NCI-H1048 (cell line): ENCODE measurements around the gene LRRC3C.
A peak's percentile ranks its signal among the peaks of the same experiment; 100 is the strongest.
"Not testable (repeated sequence)": the region's sequence is repeated elsewhere in the genome, so short reads cannot be mapped to it uniquely, and the experiment has no call there.

Experiments used
- DNase-seq: peaks from one replicate; lab custom pipeline; 2025; lab: John Stamatoyannopoulos, UW

The LRRC3C gene, protein sequence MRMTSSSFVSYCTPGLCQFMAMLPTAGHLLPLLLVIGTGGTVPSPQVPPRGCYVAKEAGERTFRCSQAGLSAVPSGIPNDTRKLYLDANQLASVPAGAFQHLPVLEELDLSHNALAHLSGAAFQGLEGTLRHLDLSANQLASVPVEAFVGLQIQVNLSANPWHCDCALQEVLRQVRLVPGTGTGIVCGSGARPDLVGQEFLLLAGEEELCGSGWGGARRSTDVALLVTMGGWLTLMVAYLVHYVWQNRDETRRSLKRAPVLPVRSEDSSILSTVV

DNA sequence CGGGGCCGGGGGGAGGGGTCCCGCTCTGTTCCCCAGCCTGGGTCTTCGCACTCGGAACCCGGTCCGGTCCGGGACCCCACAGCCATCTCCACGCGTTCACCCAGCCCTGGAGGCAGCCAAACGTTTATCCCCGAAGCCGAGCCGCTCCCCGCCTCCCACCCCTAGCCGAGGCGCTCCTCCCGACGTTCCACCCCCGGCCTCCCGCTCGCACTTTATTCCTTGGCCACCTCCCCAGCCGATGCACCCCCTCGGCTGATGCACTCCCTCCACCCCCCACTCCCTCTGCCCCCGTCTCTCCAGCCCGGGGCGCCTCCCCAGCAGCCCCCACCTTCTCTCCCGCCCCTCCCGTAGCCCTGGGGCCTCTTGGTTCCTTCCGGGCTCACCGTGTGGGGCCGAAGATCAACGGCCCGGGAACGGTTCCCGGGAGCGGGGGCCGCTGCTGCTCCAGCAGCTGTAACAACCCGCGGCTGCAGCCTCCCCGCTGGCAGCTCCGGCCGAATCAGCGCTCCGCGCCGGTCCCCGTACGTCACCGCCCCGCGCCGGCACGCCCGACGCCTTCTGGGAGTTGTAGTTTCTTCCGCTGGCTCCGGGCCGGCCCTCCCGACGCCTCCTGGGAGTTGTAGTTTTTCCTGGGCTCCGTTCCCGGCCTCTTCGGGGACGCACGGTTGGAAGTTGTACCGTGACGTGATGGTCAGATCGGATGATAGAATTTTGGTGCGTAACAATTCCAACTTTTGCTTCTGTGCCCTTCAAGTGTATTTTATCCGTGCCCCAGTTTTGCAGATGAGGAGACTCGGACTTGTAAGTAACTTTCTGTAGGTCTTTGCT, at the start of gene LRRC3C, which contains the start of gene ORMDL3:
LRRC3C (plus strand) TSS at position 632 of the 828 bp plus-strand sequence. CDS start 13,792 bp downstream, outside the sequence.
ORMDL3 (minus strand) TSS at position 501 of the 828 bp plus-strand sequence. CDS start 3,398 bp downstream, outside the sequence.
- peak; percentile 83 for DNase-seq

DNA sequence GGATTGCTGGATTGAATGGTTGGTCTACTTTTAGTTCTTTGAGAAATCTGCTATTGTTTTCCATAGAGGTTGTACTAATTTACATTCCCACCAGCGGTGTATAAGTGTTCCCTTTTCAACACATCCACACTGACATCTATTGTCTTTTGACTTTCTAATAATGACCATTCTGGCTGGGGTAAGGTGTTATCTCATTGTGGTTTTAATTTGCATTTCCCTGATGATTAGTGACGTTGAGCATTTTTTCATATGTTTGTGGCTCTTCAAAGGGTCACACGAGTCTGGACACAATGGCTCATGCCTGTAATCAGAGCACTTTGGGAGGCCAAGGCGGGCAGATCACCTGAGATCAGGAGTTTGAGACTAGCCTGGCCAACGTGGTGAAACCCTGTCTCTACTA, 41.4 kb upstream of the LRRC3C start:
- DNase-seq, result not testable (repeated sequence)

DNA sequence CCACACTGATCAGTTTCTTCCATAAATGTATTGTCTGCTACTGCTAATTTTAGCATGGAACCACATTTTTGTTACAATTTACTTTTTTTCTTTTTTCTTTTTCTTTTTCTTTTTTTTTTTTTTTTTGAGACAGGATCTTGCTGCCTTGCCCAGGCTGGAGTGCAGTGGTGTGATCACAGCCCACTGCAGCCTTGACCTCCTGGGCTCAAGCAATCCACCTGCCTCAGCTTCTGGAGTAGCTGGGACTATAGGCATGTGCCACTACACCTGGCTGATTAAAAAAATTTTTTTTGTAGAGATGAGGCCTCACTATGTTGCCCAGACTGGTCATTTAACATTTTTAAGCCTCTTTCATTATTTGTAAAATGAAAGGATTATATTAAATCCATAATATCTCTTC, 40.5 kb upstream of the LRRC3C start:
- no peak for DNase-seq

DNA sequence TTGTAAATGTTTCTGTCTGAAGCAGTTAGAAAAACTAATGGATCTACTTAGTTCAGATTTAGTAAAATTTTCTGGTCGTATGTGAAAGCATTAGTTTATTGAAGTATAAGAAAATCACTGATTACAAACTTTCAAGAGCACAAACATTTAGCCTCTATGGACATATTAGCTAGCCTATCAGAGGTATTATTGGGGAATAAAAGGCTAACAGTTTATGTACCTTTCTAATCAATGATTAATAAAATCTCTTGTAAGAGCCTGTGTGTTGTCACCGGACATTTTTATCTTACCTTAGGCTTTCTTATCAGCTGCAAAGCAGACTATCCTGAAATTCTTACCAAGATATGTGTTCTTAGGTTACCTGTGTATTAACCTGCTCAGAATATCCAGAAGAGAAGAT, 38.3 kb upstream of the LRRC3C start:
- DNase-seq, result no peak

DNA sequence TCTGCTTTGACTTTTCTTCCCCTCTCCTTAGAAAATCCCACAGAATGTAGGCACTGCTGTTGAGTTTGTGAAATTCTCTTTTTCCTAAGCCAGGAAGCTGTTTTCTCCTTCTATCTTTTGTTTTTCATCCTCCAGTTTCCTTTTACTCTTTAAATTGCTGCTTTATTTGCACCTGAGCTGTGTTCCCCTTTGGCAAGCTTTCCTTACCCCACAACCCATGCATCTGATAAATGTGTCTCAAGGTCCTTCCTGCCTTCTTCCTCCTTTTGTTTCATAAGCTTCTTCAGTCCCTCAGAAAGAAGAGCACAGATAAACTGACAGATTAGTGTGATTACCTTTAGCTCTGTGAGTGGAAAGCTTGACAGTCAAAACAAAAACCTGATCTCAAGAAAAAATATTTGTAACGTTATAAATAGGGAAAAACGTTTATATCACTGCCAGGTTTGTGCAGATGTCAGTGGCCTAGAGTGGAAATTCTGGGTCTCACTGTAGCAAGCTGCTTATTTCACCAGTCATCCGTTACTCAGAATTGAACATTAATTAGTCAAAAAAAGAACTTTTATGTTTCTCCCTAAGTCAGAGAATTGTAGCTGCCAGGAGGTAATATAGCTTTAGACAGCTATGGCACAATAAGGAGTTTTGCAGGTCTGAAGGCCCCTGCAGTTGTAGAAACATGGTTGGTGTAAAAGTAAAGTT, 32.7 kb upstream of the LRRC3C start:
- no peak for DNase-seq

DNA sequence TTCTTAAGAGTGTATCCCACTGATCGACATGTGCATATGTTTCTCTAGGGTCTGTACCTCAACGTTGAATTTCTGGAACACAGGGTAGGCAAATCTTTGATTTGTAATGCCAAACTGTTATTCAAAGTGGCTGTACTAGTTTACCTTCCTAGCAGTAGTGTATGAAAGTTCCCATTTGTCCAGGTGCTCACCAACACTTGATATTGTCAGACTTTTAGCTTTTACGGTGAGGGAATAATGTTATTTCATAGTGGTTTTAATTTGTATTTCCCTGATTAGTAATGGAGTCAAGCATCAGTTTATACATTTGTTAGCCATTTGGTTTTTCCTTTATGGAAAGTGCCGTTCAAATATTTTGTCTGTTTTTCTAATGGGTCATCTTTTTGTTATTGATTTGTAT, 29.4 kb upstream of the LRRC3C start:
- DNase-seq, result no peak

DNA sequence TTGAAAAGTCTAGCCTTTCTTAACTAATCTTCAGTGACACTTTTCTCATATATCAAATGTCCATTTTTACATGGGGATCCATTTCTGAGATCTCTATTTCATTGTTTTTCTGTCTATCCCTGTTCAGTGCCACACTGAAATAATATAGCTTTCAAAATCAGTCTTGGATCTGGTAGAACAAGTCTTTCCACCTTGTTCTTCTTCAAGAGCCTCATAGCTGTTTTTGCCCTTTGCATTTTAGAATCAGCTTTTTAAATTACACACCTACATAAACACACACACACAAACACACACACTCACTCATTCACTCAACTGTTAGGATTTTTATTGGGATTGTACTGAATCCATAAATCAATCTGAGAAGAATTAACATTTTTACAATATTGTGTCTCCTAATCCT, 28.3 kb upstream of the LRRC3C start:
- DNase-seq, result no peak

DNA sequence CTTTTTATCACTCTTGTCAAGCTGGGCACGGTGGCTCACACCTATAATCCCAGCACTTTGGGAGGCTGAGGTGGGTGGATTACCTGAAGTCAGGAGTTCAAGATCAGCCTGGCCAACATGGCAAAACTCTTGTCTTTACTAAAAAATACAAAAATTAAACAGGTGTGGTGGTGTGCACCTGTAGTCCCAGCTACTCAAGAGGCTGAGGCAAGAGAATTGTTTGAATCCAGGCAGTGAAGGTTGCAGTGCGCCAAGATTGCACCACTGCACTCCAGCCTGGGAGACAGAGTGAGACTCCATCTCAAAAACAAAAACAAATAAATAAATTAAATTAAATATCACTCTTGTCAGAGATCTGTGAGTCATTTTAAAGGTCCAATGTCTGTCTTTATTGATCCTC, 25.5 kb upstream of the LRRC3C start:
- not testable (repeated sequence) for DNase-seq

DNA sequence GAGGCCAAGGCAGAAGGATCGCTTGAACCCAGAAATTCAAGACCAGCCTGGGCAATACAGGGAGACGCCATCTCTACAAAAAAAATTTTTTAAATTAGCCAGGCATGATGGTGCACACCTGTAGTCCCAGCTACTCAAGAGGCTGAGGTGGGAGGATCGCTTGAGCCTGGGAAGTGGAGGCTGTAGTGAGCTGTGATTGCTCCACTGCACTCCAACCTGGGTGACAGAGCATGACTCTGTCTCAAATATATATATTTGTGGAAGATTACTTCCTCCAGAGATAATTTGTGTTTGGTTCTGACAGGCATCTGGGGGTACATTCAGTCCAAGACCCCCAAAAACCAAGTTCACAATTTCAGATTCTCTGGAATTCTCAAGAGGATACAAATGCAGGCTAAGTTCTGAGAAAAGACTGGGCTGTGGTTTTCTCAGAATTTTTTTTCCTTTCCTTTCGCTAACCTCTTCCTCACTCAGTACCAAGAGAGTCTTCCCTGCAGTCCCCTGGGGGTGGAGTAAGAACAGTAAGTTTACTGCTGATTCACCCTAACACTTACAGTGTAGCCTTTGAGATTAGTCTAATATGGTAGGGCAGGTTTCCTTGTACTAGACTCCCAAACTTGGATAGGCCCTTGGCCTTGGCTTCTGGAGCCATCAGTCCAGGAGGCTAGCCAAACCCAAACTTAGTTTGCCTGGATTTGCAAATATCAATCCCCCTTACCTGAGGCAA, 24.2 kb upstream of the LRRC3C start:
- no peak for DNase-seq

DNA sequence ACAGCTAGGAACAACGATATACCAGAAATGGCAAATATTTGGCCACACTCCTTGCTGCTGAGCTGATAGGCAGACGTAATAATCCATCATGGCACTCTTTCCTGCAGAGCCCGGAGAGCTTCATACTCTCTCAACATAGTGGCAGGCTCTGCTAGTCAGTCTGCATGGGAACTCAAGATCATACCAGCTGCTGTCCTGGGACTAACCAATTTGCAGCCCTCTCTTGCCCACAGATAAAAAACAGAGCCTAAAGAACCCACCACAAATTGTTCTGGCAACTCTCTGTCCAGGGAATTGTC, 22.6 kb upstream of the LRRC3C start:
- DNase-seq, result no peak

DNA sequence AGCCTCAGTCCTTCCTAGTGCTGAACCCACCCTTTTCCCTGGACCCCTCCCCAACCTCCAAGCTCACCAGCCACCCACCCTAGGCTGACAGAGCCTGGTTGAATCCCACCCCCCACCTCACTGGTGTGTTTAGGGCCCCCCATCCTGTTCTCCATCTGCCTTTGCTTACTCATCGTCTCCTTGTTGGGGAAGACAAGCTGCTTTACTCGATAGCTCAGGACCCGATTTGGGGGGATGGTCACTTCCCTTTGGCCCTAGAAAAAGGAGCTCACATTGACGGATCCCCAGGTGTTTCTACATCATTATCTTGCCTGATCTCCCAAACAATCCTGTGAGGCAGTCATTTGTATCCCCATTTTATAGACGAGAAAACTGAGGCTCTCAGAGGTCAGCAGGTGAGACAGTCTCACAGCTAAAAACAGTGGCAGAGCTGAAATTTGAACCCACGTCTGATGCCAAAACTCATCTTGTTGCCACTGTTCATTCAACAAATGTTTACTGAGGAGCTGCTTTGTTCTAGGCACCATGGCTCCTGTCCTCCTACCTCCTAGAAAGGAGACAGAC, 18.7 kb upstream of the LRRC3C start:
- DNase-seq, result no peak

DNA sequence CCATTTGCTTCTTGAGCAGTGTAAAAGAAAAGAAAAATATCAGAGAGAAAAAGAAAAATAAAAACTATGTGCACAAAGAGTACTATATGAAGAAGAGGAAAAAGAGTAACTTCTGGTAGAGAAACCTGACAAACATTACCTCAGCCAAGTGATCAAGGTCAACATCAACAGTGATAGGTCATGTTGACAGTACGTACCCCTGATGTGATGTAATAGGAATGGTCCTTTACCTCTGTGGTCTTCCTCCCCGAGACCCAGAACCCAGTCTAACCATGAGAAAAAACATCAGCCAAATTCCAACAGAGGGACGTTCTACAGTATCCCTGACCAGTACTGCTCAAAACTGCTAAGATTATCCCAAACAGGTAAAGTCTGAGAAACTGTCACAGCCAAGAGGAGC, 13.5 kb upstream of the LRRC3C start:
- DNase-seq, result no peak

DNA sequence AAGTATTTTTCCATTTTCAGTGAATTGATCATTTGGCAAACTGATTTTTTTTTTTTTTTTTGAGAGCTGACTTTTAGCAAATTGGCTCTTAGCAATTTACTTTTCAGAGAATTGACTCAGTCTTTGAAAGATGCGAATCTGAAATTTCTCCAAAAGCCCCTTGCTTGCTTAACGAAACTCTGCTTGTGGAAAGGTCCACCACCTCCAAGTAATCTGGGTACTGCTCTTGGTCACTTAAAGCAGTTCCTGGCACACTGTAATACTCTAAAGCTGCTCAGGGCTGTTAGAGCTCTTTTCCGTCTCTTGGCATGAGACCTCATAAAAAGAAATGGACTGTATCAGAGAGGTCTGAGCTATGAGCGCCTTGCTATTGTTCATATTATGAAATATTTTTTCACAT, 12.0 kb upstream of the LRRC3C start:
- DNase-seq, result no peak

DNA sequence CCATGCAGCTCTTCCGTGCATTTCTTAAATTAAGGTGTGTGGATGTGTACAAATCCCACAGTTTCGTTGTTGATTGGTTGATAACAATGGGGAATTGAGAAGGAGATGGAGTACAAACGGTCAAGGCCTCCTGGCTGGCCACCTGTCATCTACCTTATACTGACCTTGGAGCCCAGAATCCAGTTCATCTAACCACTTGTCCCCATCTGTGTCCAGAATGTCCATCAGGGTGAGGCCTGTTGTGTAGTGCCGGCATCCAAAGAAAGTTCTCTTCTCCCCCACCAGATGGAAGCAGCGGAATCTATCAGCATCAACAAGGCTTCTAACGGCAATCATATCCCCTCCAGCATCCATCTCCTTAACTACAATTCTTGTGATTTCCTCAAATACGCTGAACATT, 10.6 kb upstream of the LRRC3C start:
- DNase-seq, result no peak

DNA sequence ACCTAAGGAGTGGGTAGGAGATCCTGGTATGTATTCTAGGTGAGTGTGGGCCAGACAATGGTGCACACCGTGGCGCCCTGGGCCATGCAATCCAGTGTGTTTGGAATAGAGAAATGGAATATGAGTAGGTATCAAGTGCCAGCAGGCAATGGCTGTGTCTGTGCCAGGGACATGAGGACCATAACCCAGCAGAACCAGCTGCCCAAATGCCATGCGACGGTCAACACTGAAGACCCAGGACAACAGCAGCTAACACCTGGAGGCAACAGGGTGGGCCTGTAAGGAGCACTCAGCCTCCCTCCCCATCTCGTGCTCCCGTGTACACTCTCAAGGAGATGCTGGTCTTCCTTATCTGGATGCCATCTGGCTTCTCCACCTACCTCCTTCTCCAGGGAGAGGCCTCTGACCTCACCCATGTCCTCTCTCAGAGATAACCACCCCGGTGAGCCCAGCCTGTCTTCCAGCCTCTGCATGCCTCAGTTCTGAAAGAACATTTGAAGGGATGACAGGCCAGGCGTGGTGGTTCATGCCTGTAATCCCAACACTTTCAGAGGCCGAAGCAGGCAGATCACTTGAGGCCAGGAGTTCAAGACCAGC, 8.3 kb upstream of the LRRC3C start:
- no peak for DNase-seq

DNA sequence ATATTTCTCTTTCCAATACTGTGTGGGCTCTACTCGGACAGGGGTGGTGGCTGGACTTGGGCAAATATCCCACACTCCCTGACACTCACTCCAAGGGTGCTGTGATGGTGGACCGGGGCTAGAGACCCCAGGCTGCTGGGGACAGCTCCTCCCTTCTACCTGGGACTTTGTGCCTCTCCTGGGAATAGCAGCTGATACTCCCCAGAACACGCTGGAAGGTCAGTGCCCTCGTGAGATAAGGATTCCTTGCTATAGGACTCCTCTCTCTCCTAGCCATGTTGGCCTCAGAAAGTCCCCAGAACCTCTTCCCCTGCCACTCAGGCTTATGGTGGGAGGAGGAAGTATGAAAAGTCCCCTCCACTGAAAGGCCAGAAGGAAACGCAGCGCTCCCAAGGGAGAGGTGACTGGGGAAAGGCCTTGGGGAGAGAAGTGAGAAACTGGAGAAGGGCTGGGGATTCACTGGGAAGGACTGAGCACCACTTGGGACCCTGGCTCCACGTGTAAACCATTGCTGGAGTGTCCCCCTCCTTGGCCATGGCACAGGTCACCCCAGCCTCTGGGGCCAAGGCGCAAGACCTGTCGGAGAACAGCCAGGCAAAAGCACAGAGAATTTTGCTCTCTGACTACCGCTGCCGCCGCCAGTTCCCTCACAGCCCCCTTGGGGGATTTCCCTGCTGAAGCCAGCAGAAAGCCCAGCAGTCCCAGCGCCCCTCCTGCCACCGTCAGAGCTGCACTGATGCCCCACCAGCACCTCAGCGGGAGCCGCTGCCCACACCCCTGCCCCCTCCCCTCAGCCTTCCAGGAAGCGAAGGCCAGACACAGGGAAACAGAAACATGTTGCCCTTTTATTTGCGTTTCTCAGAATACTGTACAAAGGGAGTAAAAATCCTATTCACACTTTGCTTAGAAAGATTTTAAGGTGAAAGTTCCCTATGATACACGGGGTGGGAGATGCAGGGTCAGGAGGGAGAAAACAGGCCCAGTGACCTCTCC, 7.0 kb upstream of the LRRC3C start:
- no peak for DNase-seq

DNA sequence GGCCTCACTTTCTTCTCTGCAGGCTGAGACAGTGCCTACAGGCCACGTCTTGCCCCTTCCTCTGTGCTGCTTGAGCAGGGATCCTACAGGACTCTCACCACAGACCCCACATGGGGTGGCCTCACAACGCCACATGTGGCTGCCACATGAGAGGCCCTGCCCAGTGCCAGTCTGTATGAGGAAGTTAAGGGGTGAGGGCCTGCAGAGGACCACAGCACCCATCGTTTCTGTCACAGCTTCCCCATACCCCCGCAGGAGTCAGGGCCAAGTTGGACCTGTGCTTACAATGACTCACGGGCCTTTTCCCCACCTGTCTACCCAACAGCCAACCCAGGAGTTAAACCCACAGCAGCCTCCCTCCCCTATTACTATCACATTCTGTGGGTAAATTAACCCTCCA, 6.2 kb upstream of the LRRC3C start:
- DNase-seq, result no peak

DNA sequence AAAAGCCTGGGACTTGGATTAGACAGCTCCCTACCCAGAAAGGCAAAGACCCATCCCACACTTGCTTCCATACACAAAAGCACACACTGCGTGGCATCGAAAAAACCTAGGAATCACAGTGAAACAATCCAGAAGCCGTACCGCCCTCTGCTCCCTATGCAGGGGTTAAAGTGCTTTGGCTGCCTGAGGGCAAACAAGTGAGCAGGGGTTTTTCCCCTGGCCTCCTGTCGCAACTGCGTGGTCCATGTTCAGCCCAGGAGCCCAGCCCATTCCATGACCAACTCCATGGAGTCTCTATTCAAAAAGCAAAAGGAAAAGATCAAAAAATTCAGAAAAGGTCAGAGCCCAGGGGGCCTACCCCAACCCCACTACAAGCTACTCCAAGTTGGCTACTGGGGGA, 5.5 kb upstream of the LRRC3C start:
- no peak for DNase-seq

DNA sequence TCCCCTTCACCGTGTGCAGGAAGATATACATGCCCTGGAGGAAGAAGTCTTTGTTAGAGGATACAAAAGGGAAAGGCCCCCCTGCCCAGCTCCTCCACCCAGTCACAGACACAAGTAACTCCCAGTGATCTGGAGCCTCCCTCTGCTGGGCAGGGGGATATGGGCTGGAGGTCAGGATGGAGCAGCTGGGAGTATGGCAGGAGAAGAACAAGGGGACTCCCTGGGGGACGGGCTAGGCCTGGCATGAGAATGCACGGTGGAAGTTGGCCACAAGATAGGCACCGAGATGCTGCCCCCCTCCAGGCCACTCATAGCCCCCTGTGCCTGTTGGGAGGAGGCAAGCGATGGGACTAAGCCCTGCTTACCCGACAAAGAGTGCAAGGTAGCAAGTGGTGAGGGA, 4.3 kb upstream of the LRRC3C start:
- DNase-seq, result no peak
